T-cell (primary cell): ENCODE measurements around the gene YPEL3. TPM values are rescaled to one million over a fixed set of nuclear protein-coding genes. Genes with fewer than 3 reads are reported as not detected.

ENCODE experiments used
- ATAC-seq, 4 experiments: fragments of 200-7000 bp in 3 of 4; fragments of 150-1000 bp in 1 of 4; cut with Tn5 transposase; replicated peaks in 1 of 4; 1 replicate in 3 of 4; 2 replicates in 1 of 4; pipeline ENCODE4 v1.10.0; 2021; ENCODE audit warnings: moderate library complexity in 3 of 4, mild to moderate bottlenecking in 2 of 4, moderate number of reproducible peaks in 1 of 4
- CTCF ChIA-PET, 2 donors: fragments of 300-600 bp; sonication (Branson Sonifier 250); formaldehyde crosslinking; loops; one replicate each; lab custom pipeline; 2022; ENCODE audit warnings: antibody characterized with exemption in 2 of 2; lab: Charles Lee
- POLR2A ChIA-PET, 2 donors: fragments of 300-600 bp; sonication (Branson Sonifier 250); formaldehyde crosslinking; loops; one replicate each; lab custom pipeline; 2022; ENCODE audit warnings: antibody characterized with exemption in 2 of 2; lab: Charles Lee
- DNase-seq, 35 experiments: peaks; one replicate each; pipeline versions ENCODE4 v3.0.0 to v3.0.0-alpha.2; 2013 to 2023
- H3K27ac ChIP-seq: one replicate; pipeline ENCODE4 v1.5.1; 2013; ENCODE audit warnings: low read length
- H3K27me3 ChIP-seq, 2 experiments: replicated peaks in 1 of 2; 1 replicate in 1 of 2; 2 replicates in 1 of 2; pipeline versions ENCODE4 v1.6.1 to v1.7.0; 2013; ENCODE audit warnings: low read length in 1 of 2, mixed read lengths in 1 of 2; ENCODE audit not compliant: control insufficient read depth in 2 of 2, insufficient read depth in 2 of 2; ENCODE audit errors: extremely low read depth in 1 of 2
- H3K36me3 ChIP-seq, 2 donors: 1 replicate in 1 of 2; 2 replicates in 1 of 2; pipeline versions ENCODE4 v1.6.1 to v1.7.0; 2013; ENCODE audit warnings: low read length in 1 of 2; ENCODE audit not compliant: control insufficient read depth in 2 of 2, insufficient read depth in 1 of 2; ENCODE audit errors: extremely low read depth in 1 of 2
- H3K4me1 ChIP-seq, 2 experiments: 1 replicate in 1 of 2; 2 replicates in 1 of 2; pipeline versions ENCODE4 v1.6.1 to v1.7.0; 2013; ENCODE audit warnings: low read length in 2 of 2, mixed read lengths in 1 of 2; ENCODE audit not compliant: insufficient read depth in 2 of 2, control insufficient read depth in 1 of 2; ENCODE audit errors: extremely low read depth in 1 of 2
- H3K4me3 ChIP-seq, 2 donors: 1 replicate in 1 of 2; 2 replicates in 1 of 2; pipeline versions ENCODE4 v1.5.1 to v1.7.0; 2013; ENCODE audit warnings: mild to moderate bottlenecking in 2 of 2, low read length in 1 of 2, moderate library complexity in 1 of 2; ENCODE audit not compliant: control insufficient read depth in 1 of 2; ENCODE audit errors: extremely low read depth in 1 of 2
- H3K9me3 ChIP-seq: 2 replicates; pipeline ENCODE4 v1.7.0; 2013
- H3K27ac Mint-ChIP-seq, 2 donors: one replicate each; pipeline ENCODE4 v1.8.0; 2020 to 2021; ENCODE audit warnings: mild to moderate bottlenecking in 2 of 2, mixed read lengths in 2 of 2
- H3K27me3 Mint-ChIP-seq, 2 donors: one replicate each; pipeline ENCODE4 v1.8.0; 2021 to 2022; ENCODE audit warnings: mixed read lengths in 2 of 2
- H3K36me3 Mint-ChIP-seq: one replicate; pipeline ENCODE4 v1.8.0; 2021; ENCODE audit warnings: mixed read lengths
- H3K4me1 Mint-ChIP-seq, 3 donors: one replicate each; pipeline ENCODE4 v1.8.0; 2020 to 2022; ENCODE audit warnings: mixed read lengths in 3 of 3, mild to moderate bottlenecking in 1 of 3
- H3K4me3 Mint-ChIP-seq, 3 donors: one replicate each; pipeline ENCODE4 v1.8.0; 2020 to 2022; ENCODE audit warnings: mild to moderate bottlenecking in 3 of 3, mixed read lengths in 3 of 3, moderate library complexity in 3 of 3
- H3K9me3 Mint-ChIP-seq, 3 donors: one replicate each; pipeline ENCODE4 v1.8.0; 2020 to 2022; ENCODE audit warnings: mixed read lengths in 3 of 3
- WGBS: methylation state at CpG from one replicate; pipeline ENCODE4 v1.1.5; 2013; ENCODE audit warnings: missing lambda C conversion rate; ENCODE audit not compliant: insufficient coverage; 5-methylcytosine and 5-hydroxymethylcytosine counted together
- total RNA-seq, 35 experiments: library from RNA in 6 of 35; stranded (reverse) in 6 of 35; fragments of 120-200 nt in 1 of 35; gene quantifications; one replicate each; pipeline versions ENCODE4 v1.2.1 to v1.2.4 and lab custom pipeline; 2013 to 2026

Gene YPEL3
- total RNA-seq, 5 donors from 2014 or later (not counting 1 experiment from before 2014, with no cell fraction given): 105 to 277 (median 226) TPM

DNA sequence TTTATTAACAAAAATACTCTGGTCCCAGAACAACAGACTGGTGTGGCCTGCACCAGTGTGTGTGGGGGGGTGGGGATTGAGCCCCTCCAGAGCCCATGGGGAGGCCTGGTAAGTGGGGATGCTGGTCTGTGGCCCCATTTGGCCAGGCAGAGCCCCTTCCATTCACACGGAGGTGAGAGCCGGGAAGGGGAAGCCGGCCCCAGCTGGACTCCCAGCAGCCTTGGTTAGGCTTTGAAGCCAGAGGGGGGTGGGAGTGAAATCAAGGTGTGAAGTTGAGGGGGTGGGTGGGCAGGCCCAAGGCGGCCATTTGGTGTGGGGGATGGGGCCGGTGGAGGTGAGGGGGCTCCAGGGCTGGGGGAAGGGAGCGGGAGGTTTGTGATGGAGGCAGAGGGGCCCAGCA is 10.2 kb downstream of the YPEL3 start:
- WGBS: 93% methylated on average over 3 of the region's 6 CpGs
- peaks cover 26% of the 10 kb centered on the region for H3K36me3 Mint-ChIP-seq
- H3K4me1 ChIP-seq: peaks cover 10 to 22% of the 10 kb centered on the region in 2 experiments
- no peaks in the 10 kb centered on the region for H3K9me3 ChIP-seq
- H3K4me3 ChIP-seq: no peak overlapping the region
- DNase-seq: no peak
- no peaks in the 10 kb centered on the region for H3K27me3 Mint-ChIP-seq
- H3K9me3 Mint-ChIP-seq: no peaks in the 10 kb centered on the region
- no peak for ATAC-seq
- peaks cover 17 to 30% (median 22%) of the 10 kb centered on the region in 3 donors for H3K4me1 Mint-ChIP-seq
- no peak overlapping the region for H3K27ac ChIP-seq
- peaks cover 34 to 44% of the 10 kb centered on the region in 2 donors for H3K36me3 ChIP-seq
- H3K27ac Mint-ChIP-seq: no peak overlapping the region
- H3K4me3 Mint-ChIP-seq: no peak overlapping the region
- ChIA-PET CTCF (no interaction called here), POLR2A (no interaction called here)
- no peaks in the 10 kb centered on the region for H3K27me3 ChIP-seq

DNA sequence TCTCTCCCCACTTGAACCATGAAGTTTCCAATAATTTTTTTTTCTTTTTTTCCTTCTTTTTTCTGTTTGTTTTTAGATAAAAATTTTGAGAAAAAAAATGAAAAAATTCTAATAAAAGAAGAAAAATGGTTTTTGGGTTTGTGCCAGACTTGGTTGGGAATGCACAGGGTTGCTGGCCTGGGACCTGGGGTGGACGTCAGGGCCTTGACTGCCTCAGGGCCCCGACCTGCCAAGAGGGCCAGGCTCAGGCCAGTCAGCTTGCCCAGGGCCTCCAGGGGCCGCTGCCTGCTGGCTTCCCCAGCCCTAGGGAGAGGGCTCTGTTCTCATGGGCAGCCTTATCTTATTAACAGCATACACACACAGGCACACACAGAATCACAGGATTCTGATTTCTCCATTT is 10.8 kb downstream of the YPEL3 start:
- Mint-ChIP-seq H3K27ac (no peak overlapping the region), H3K36me3 (peaks cover 26% of the 10 kb centered on the region), H3K27me3 (no peaks in the 10 kb centered on the region), H3K4me3 (no peak overlapping the region), H3K4me1 (peaks cover 14 to 27% (median 19%) of the 10 kb centered on the region in 3 donors), H3K9me3 (no peaks in the 10 kb centered on the region)
- DNase-seq (no peak), ATAC-seq (no peak)
- 100% methylated on average over 1 of the region's 3 CpGs for WGBS
- POLR2A ChIA-PET: interaction anchor here in 1 of 2 donors (0.7 kb wide), 1 partner anchor 14 kb away, joined by 3 read pairs; no protein-coding TSS in a partner anchor
- Histone ChIP-seq H3K4me1 (peaks cover 5 to 20% of the 10 kb centered on the region in 2 experiments), H3K27me3 (no peaks in the 10 kb centered on the region), H3K27ac (no peak overlapping the region), H3K36me3 (peaks cover 34 to 48% of the 10 kb centered on the region in 2 donors), H3K9me3 (no peaks in the 10 kb centered on the region), H3K4me3 (no peak overlapping the region)
- CTCF ChIA-PET: no interaction called here

DNA sequence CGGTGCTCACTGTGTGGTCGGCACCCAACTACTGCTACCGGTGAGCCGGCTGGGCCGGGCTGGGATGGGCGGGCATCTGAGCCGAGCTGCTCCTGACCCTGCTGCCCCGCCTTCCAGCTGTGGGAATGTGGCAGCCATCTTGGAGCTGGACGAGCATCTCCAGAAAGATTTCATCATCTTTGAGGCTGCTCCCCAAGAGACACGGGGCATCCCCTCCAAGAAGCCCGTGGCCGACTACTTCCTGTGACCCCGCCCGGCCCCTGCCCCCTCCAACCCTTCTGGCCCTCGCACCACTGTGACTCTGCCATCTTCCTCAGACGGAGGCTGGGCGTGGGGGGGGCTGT is 11.2 kb downstream of the YPEL3 start:
- WGBS: 86% methylated on average over 12 of the region's 17 CpGs
- Mint-ChIP-seq H3K9me3 (no peaks in the 10 kb centered on the region), H3K27ac (no peak overlapping the region), H3K4me1 (peaks cover 10 to 24% (median 15%) of the 10 kb centered on the region in 3 donors), H3K4me3 (no peak overlapping the region), H3K27me3 (no peaks in the 10 kb centered on the region), H3K36me3 (peaks cover 27% of the 10 kb centered on the region)
- Histone ChIP-seq H3K27ac (no peak overlapping the region), H3K4me1 (peaks cover under 1 to 16% of the 10 kb centered on the region in 2 experiments), H3K27me3 (no peaks in the 10 kb centered on the region), H3K36me3 (peaks cover 34 to 52% of the 10 kb centered on the region in 2 donors), H3K9me3 (no peaks in the 10 kb centered on the region), H3K4me3 (no peak overlapping the region)
- DNase-seq (no peak), ATAC-seq (no peak)
- ChIA-PET CTCF (no interaction called here), POLR2A (interaction anchor here in 1 of 2 donors (0.7 kb wide), 1 partner anchor 14 kb away, joined by 3 read pairs; no protein-coding TSS in a partner anchor)

DNA sequence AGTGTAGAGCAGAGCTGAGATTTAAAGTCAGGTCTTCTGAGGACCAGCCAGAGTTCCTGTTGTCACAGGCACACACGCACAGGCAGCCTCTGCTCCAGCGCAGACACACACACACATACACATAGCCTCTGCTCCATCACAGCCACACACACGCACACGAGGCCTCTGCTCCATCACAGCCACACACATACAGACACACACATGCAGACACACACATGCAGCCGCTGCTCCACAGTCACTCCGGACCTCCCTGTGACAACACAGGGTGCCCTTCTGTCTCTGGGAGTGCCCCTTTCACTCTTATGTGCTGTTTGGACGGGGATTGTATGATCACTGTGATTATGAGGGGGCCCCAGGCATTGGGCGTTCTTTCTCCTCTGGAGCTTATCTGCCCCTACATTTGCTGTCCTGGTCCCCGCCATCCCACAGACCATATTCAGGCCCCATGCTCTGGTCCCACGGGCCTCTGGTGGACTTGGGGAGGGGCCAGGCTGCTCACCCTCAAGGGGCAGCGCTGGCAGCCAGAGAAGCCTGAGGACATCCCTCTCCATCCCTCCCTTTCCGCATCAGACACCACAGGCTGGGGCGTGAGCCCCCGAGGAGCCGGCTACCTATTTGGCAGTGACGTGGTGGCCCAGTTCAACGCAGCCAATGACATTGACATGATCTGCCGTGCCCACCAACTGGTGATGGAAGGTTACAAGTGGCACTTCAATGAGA is 11.8 kb downstream of the YPEL3 start:
- Mint-ChIP-seq H3K36me3 (peaks cover 32% of the 10 kb centered on the region), H3K9me3 (no peaks in the 10 kb centered on the region), H3K27me3 (no peaks in the 10 kb centered on the region), H3K4me3 (no peak overlapping the region), H3K27ac (no peak overlapping the region), H3K4me1 (peaks cover 10 to 22% (median 15%) of the 10 kb centered on the region in 3 donors)
- DNase-seq: no peak
- WGBS: 96% methylated on average over 12 of the region's 18 CpGs
- peaks cover 34 to 58% of the 10 kb centered on the region in 2 donors for H3K36me3 ChIP-seq
- no peak for ATAC-seq
- H3K4me1 ChIP-seq: peaks cover 0 to 19% of the 10 kb centered on the region in 2 experiments
- no peak overlapping the region for H3K27ac ChIP-seq
- ChIA-PET CTCF (no interaction called here), POLR2A (interaction anchor here in 1 of 2 donors (0.7 kb wide), 1 partner anchor 15 kb away, joined by 3 read pairs; no protein-coding TSS in a partner anchor)
- no peak overlapping the region for H3K4me3 ChIP-seq
- H3K27me3 ChIP-seq: no peaks in the 10 kb centered on the region
- no peaks in the 10 kb centered on the region for H3K9me3 ChIP-seq

DNA sequence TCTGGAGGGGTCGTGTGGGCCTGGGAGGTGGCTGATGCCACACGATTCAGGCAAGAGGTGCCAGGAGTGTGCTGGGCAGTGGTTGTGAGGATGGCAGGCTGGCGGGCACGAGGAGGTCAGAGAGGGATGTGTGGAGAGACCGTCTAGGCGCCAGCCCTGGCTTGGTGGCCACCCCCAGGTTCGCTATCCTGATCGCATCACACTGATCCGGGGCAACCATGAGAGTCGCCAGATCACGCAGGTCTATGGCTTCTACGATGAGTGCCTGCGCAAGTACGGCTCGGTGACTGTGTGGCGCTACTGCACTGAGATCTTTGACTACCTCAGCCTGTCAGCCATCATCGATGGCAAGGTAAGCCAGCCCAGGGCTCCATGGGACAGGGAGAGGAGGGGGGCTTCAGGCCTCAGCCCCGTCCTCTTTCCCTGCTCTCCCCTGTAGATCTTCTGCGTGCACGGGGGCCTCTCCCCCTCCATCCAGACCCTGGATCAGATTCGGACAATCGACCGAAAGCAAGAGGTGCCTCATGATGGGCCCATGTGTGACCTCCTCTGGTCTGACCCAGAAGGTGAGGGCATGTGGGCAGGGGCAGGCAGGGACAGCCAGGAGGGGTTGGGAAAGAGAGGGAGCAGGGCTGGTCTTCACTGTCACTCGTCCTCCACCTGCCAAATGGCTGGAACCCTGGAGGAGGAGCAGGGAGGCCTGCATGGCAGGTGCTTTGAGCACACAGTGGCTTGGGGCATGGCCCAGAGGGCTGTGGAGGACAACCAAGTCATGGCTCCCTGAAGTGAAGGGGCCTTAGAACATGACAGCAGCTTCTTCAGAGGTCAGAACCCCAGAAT is 12.6 kb downstream of the YPEL3 start:
- peaks cover 32% of the 10 kb centered on the region for H3K36me3 Mint-ChIP-seq
- H3K9me3 Mint-ChIP-seq: no peaks in the 10 kb centered on the region
- H3K4me1 Mint-ChIP-seq: peaks cover 11 to 20% (median 14%) of the 10 kb centered on the region in 3 donors
- H3K4me1 ChIP-seq: peaks cover 0 to 20% of the 10 kb centered on the region in 2 experiments
- no peaks in the 10 kb centered on the region for H3K27me3 Mint-ChIP-seq
- H3K9me3 ChIP-seq: no peaks in the 10 kb centered on the region
- no peak overlapping the region for H3K27ac Mint-ChIP-seq
- WGBS: 96% methylated on average over 16 of the region's 24 CpGs
- no peak for ATAC-seq
- H3K4me3 ChIP-seq: no peak overlapping the region
- ChIA-PET POLR2A (interaction anchor here in 1 of 2 donors (0.6 kb wide), 1 partner anchor 22 kb away, joined by 13 read pairs; no protein-coding TSS in a partner anchor), CTCF (no interaction called here)
- no peak overlapping the region for H3K27ac ChIP-seq
- peaks cover 34 to 64% of the 10 kb centered on the region in 2 donors for H3K36me3 ChIP-seq
- no peak overlapping the region for H3K4me3 Mint-ChIP-seq
- no peak for DNase-seq
- no peaks in the 10 kb centered on the region for H3K27me3 ChIP-seq

DNA sequence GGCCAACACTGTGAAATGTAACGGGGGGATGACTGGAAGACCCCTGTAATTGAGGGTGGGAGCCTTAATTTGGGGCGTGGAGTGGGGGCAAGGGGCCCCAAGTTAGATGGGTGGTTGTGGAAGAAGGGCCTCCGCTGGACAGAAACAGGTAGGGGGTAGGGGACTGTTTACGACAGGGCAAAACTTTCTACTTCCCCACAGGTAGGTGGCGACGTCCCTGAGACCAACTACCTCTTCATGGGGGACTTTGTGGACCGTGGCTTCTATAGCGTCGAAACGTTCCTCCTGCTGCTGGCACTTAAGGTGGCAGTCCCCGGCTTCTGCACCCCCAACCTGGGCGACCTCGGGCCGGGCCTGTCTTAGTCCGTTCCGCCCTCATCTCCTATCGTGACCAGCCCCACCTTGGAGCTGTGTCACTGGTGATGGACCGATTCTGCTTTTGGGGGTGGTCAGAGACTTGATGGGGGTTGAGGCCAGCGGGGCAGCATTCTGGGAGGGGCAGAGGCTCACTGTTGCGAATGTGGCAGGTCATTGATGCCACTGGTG is 13.4 kb downstream of the YPEL3 start:
- Mint-ChIP-seq H3K27ac (no peak overlapping the region), H3K36me3 (peaks cover 36% of the 10 kb centered on the region), H3K9me3 (no peaks in the 10 kb centered on the region), H3K4me1 (peaks cover 18 to 25% (median 22%) of the 10 kb centered on the region in 3 donors), H3K4me3 (no peak overlapping the region), H3K27me3 (no peaks in the 10 kb centered on the region)
- WGBS: 93% methylated on average over 13 of the region's 20 CpGs
- Histone ChIP-seq H3K9me3 (no peaks in the 10 kb centered on the region), H3K4me3 (no peak overlapping the region), H3K27me3 (no peaks in the 10 kb centered on the region), H3K4me1 (peaks cover 0 to 28% of the 10 kb centered on the region in 2 experiments), H3K36me3 (peaks cover 40 to 71% of the 10 kb centered on the region in 2 donors), H3K27ac (no peak overlapping the region)
- no peak for DNase-seq
- ChIA-PET POLR2A (interaction anchor here in 1 of 2 donors (0.6 to 0.7 kb wide), 2 partner anchors 21 to 431 kb away, joined by 3 to 13 read pairs; no protein-coding TSS in a partner anchor), CTCF (no interaction called here)
- ATAC-seq: no peak
